Loucy (cell line): ENCODE results near the gene BFSP1.
A peak's percentile ranks its signal among the peaks of the same experiment; 100 is the strongest.

Experiments
- H2AFZ ChIP-seq: fragments of 200-600 bp; sonication (generic); 2 replicates; pipeline ENCODE4 v1.6.0; 2016; ENCODE audit warnings: antibody characterized with exemption, mild to moderate bottlenecking, low read length, moderate library complexity
- H3F3A ChIP-seq: fragments of 200-600 bp; 2 replicates; pipeline ENCODE4 v1.6.0; 2016; ENCODE audit warnings: antibody characterized with exemption, low read depth, mild to moderate bottlenecking
- H3K27me3 ChIP-seq: fragments of 200-600 bp; sonication (generic); 2 replicates; pipeline ENCODE4 v1.6.1; 2014; ENCODE audit warnings: low read length, mild to moderate bottlenecking; ENCODE audit not compliant: insufficient read depth, poor library complexity, severe bottlenecking
- H3K36me3 ChIP-seq: fragments of 200-600 bp; sonication (generic); 2 replicates; pipeline ENCODE4 v1.6.1; 2016; ENCODE audit warnings: low read length; ENCODE audit not compliant: insufficient read depth
- H3K4me1 ChIP-seq: fragments of 200-600 bp; sonication (generic); 2 replicates; pipeline ENCODE4 v1.5.1; 2014; ENCODE audit warnings: low read length, mild to moderate bottlenecking; ENCODE audit not compliant: insufficient read depth, poor library complexity, severe bottlenecking
- H3K4me2 ChIP-seq: fragments of 200-600 bp; sonication (generic); 2 replicates; pipeline ENCODE4 v1.6.0; 2014; ENCODE audit warnings: antibody characterized with exemption, low read length, low read depth, mild to moderate bottlenecking; ENCODE audit not compliant: poor library complexity, severe bottlenecking
- H3K4me3 ChIP-seq: fragments of 200-600 bp; sonication (generic); 2 replicates; pipeline ENCODE4 v1.5.1; 2014; ENCODE audit warnings: low read length, mild to moderate bottlenecking, mixed read lengths; ENCODE audit not compliant: poor library complexity, severe bottlenecking
- H3K79me2 ChIP-seq: fragments of 200-600 bp; sonication (generic); 2 replicates; pipeline ENCODE4 v1.6.1; 2014; ENCODE audit warnings: low read length; ENCODE audit not compliant: insufficient read depth
- H3K9ac ChIP-seq: fragments of 200-600 bp; sonication (generic); 2 replicates; pipeline ENCODE4 v1.6.0; 2014; ENCODE audit warnings: mild to moderate bottlenecking, low read depth, low read length, moderate library complexity; ENCODE audit not compliant: poor library complexity, severe bottlenecking
- H3K9me2 ChIP-seq: fragments of 200-600 bp; sonication (generic); replicated peaks from 2 replicates; pipeline ENCODE4 v1.6.1; 2016; ENCODE audit warnings: low read depth, low read length, mixed read lengths
- H3K9me3 ChIP-seq: fragments of 200-600 bp; sonication (generic); 2 replicates; pipeline ENCODE4 v1.6.1; 2014; ENCODE audit warnings: mild to moderate bottlenecking, antibody characterized with exemption, low read length, low read depth; ENCODE audit not compliant: insufficient read depth
- H4K20me1 ChIP-seq: fragments of 200-600 bp; sonication (generic); 2 replicates; pipeline ENCODE4 v1.6.0; 2014; ENCODE audit warnings: antibody characterized with exemption, low read length, mild to moderate bottlenecking; ENCODE audit not compliant: insufficient read depth, poor library complexity, severe bottlenecking
- CTCF ChIP-seq: fragments of 200-600 bp; sonication (generic); conservative IDR thresholded peaks from 2 replicates; pipeline ENCODE4 v1.5.1; 2014; ENCODE audit warnings: mild to moderate bottlenecking, antibody characterized with exemption, low read length
- EZH2phosphoT487 ChIP-seq: fragments of 200-600 bp; IDR thresholded peaks from 2 replicates; pipeline ENCODE4 v1.6.1; 2018; ENCODE audit warnings: antibody characterized with exemption, mild to moderate bottlenecking, moderate library complexity, borderline replicate concordance

BFSP1 gene

GRCh38 chr20:17531665-17532025, 466 bp upstream of the BFSP1 start:
- no peaks in the 10 kb centered on the region for H3F3A ChIP-seq
- no peaks in the 10 kb centered on the region for H3K79me2 ChIP-seq
- H3K27me3 ChIP-seq, result no peaks in the 10 kb centered on the region
- peak overlapping the region; percentile 77 for H3K4me3 ChIP-seq
- H3K9me3 ChIP-seq, result no peaks in the 10 kb centered on the region
- H4K20me1 ChIP-seq, result no peaks in the 10 kb centered on the region
- H2AFZ ChIP-seq, result peak overlapping the region; percentile 84
- H3K9ac ChIP-seq, result peak overlapping the region; percentile 85
- no peak for TF ChIP-seq CTCF
- TF ChIP-seq EZH2phosphoT487, result no peak
- no peaks in the 10 kb centered on the region for H3K9me2 ChIP-seq
- peaks cover 18% of the 10 kb centered on the region for H3K4me1 ChIP-seq
- no peaks in the 10 kb centered on the region for H3K36me3 ChIP-seq
- H3K4me2 ChIP-seq, result peak overlapping the region; percentile 60

- Histone ChIP-seq H3K36me3 (no peaks in the 10 kb centered on the region), H3F3A (no peaks in the 10 kb centered on the region), H3K79me2 (no peaks in the 10 kb centered on the region), H3K9me2 (no peaks in the 10 kb centered on the region), H3K27me3 (no peaks in the 10 kb centered on the region), H2AFZ (no peak overlapping the region), H3K4me1 (peaks cover 18% of the 10 kb centered on the region), H3K9ac (no peak overlapping the region), H3K4me2 (peak overlapping the region; percentile 60), H4K20me1 (no peaks in the 10 kb centered on the region), H3K4me3 (no peak overlapping the region), H3K9me3 (no peaks in the 10 kb centered on the region)
- TF ChIP-seq EZH2phosphoT487 (no peak), CTCF (no peak)
These were observed 1.0 kb downstream of the BFSP1 start for GRCh38 chr20:17530153-17530552.

GRCh38 chr20:17529586-17529985, 1.6 kb downstream of the BFSP1 start:
- Histone ChIP-seq H3K9me2 (no peaks in the 10 kb centered on the region), H3F3A (no peaks in the 10 kb centered on the region), H3K4me2 (no peak overlapping the region), H3K9me3 (no peaks in the 10 kb centered on the region), H4K20me1 (no peaks in the 10 kb centered on the region), H3K4me1 (peaks cover 18% of the 10 kb centered on the region), H3K79me2 (no peaks in the 10 kb centered on the region), H3K36me3 (no peaks in the 10 kb centered on the region), H2AFZ (no peak overlapping the region), H3K27me3 (no peaks in the 10 kb centered on the region), H3K4me3 (no peak overlapping the region), H3K9ac (no peak overlapping the region)
- TF ChIP-seq EZH2phosphoT487, result no peak
- TF ChIP-seq CTCF, result no peak
